PC-3 (cell line): ENCODE results near the gene FAM89B. TPM values are rescaled to one million over a fixed set of nuclear protein-coding genes. Genes with fewer than 3 reads are reported as not detected.

ENCODE experiments used
- ATAC-seq: fragments of 200-7000 bp; cut with Tn5 transposase; 2 replicates; pipeline ENCODE4 v1.9.1; 2020; ENCODE audit warnings: mild to moderate bottlenecking, moderate library complexity
- BruUV-seq: library from RNA; stranded (reverse); fragments of 400-500 nt; replicated peaks from 2 replicates; lab custom pipeline; 2021; lab: Mats Ljungman, UMichigan
- CTCF ChIA-PET: fragments of 300-600 bp; sonication (Branson Sonifier 250); formaldehyde crosslinking; loops from one replicate; lab custom pipeline; 2022; ENCODE audit warnings: antibody characterized with exemption; lab: Charles Lee
- POLR2A ChIA-PET: fragments of 300-600 bp; sonication (Branson Sonifier 250); formaldehyde crosslinking; loops from one replicate; lab custom pipeline; 2022; ENCODE audit warnings: antibody characterized with exemption; ENCODE audit not compliant: unreplicated experiment; lab: Charles Lee
- DNase-seq: peaks from one replicate; pipeline ENCODE4 v3.0.0-alpha.2; 2015
- H2AFZ ChIP-seq: fragments of 300-600 bp; sonication (generic); 2 replicates; pipeline ENCODE4 v1.6.0; 2016; ENCODE audit warnings: antibody characterized with exemption, low read length
- H3F3A ChIP-seq: fragments of 300-600 bp; sonication (generic); one replicate; pipeline ENCODE4 v1.6.0; 2017; ENCODE audit warnings: antibody characterized with exemption, low read length, control low read depth, mild to moderate bottlenecking; ENCODE audit not compliant: unreplicated experiment
- H3K27ac ChIP-seq: fragments of 300-600 bp; sonication (generic); 2 replicates; pipeline ENCODE4 v1.5.1; 2016; ENCODE audit warnings: mild to moderate bottlenecking, low read length
- H3K27me3 ChIP-seq: fragments of 300-600 bp; sonication (generic); 2 replicates; pipeline ENCODE4 v1.6.1; 2016; ENCODE audit warnings: low read length, mixed read lengths
- H3K36me3 ChIP-seq: fragments of 300-600 bp; sonication (generic); 2 replicates; pipeline ENCODE4 v1.6.1; 2016; ENCODE audit warnings: low read depth, mixed run types, low read length, mixed read lengths
- H3K4me1 ChIP-seq: fragments of 300-600 bp; sonication (generic); 2 replicates; pipeline ENCODE4 v1.5.1; 2016; ENCODE audit warnings: low read length; ENCODE audit not compliant: insufficient read depth
- H3K4me2 ChIP-seq: fragments of 300-600 bp; sonication (generic); 2 replicates; pipeline ENCODE4 v1.6.0; 2016; ENCODE audit warnings: low read length
- H3K4me3 ChIP-seq: fragments of 300-600 bp; sonication (generic); 2 replicates; pipeline ENCODE4 v1.5.1; 2016; ENCODE audit warnings: mild to moderate bottlenecking, low read length, mixed read lengths
- H3K79me2 ChIP-seq: fragments of 300-600 bp; sonication (generic); 2 replicates; pipeline ENCODE4 v1.6.1; 2017; ENCODE audit warnings: low read length, mixed read lengths
- H3K9ac ChIP-seq: fragments of 300-600 bp; sonication (generic); 2 replicates; pipeline ENCODE4 v1.6.0; 2016; ENCODE audit warnings: mild to moderate bottlenecking, low read length
- H3K9me2 ChIP-seq: fragments of 300-600 bp; sonication (generic); replicated peaks from 2 replicates; pipeline ENCODE4 v1.6.1; 2016; ENCODE audit warnings: mixed run types, low read length, mixed read lengths
- H3K9me3 ChIP-seq: fragments of 300-600 bp; sonication (generic); 2 replicates; pipeline ENCODE4 v1.6.1; 2016; ENCODE audit warnings: low read length, mixed read lengths
- H4K20me1 ChIP-seq: fragments of 300-600 bp; sonication (generic); 2 replicates; pipeline ENCODE4 v1.6.1; 2016; ENCODE audit warnings: low read length, mixed read lengths
- EZH2 ChIP-seq: fragments of 300-600 bp; sonication (generic); IDR thresholded peaks from one replicate; pipeline ENCODE4 v1.6.1; 2017; ENCODE audit warnings: antibody characterized with exemption, mild to moderate bottlenecking, low read length; ENCODE audit not compliant: unreplicated experiment
- EZH2phosphoT487 ChIP-seq: fragments of 300-600 bp; sonication (generic); IDR thresholded peaks from 2 replicates; pipeline ENCODE4 v1.6.1; 2018; ENCODE audit warnings: mild to moderate bottlenecking, antibody characterized with exemption, low read length, borderline replicate concordance
- intact Hi-C: fragments of 100-400 bp; cut with micrococcal nuclease; formaldehyde crosslinking; loops from 2 replicates; pipeline ENCODE4 v1.9.0; 2023
- total RNA-seq: library from RNA; depleted of rRNA; stranded (reverse); fragments of >200 nt; gene quantifications from 2 replicates; pipeline ENCODE4 v1.2.3, GENCODE V29; 2014
- TF ChIP-seq, protein P1 (sequence below): fragments of 300-600 bp; sonication (generic); conservative IDR thresholded peaks from 2 replicates; pipeline ENCODE4 v1.5.1; 2017; ENCODE audit warnings: antibody characterized with exemption, low read depth, mild to moderate bottlenecking, low read length

The FAM89B gene
- total RNA-seq, 1 experiment from 2014 or later: 76.3 TPM

DNA sequence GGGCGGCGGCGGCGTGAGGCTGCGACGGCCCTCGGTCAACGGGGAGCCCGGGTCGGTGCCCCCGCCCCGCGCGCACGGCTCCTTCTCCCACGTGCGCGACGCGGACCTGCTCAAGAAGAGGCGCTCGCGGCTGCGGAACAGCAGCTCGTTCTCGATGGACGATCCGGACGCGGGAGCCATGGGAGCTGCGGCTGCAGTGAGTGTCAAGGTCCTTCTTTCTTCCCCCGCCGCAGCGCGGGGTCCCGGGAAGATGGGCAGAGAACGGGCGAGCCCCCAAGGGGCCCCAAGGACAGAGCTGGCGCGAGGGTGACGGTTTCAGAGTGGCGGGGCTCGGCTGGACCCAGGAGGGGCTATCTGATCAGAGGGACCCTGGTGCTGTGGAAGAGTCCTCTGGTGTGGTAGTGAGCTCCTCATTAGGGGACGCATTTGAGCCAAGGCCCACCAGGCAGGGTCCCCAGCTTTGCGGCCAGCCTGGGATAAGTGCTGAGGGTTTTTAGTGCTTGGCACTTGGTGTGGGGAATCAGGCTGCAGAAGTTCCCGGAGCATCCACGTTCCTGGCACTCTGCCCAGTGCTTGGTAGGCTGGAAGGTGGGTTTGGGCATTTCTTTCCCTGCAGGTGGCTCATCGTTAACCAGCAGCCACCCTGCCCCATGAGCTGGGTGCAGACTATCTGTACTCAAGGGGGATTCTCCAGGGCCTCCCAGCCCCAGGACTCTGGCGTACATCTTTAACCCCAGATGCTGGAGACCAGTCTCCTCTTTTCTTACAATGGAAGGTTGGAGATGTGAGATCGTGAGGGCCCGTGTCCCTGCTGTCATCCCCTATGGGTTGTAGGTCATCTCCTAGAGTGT lies 13.3 kb downstream of the FAM89B start:
- H3K27me3 ChIP-seq: no peaks in the 10 kb centered on the region
- no peaks in the 10 kb centered on the region for H3K9me2 ChIP-seq
- no peaks in the 10 kb centered on the region for H3F3A ChIP-seq
- H3K4me1 ChIP-seq: no peaks in the 10 kb centered on the region
- DNase-seq: no peak
- peaks cover 8% of the 10 kb centered on the region for H3K36me3 ChIP-seq
- TF ChIP-seq, protein P1, sequence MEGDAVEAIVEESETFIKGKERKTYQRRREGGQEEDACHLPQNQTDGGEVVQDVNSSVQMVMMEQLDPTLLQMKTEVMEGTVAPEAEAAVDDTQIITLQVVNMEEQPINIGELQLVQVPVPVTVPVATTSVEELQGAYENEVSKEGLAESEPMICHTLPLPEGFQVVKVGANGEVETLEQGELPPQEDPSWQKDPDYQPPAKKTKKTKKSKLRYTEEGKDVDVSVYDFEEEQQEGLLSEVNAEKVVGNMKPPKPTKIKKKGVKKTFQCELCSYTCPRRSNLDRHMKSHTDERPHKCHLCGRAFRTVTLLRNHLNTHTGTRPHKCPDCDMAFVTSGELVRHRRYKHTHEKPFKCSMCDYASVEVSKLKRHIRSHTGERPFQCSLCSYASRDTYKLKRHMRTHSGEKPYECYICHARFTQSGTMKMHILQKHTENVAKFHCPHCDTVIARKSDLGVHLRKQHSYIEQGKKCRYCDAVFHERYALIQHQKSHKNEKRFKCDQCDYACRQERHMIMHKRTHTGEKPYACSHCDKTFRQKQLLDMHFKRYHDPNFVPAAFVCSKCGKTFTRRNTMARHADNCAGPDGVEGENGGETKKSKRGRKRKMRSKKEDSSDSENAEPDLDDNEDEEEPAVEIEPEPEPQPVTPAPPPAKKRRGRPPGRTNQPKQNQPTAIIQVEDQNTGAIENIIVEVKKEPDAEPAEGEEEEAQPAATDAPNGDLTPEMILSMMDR: no peak
- no peak for TF ChIP-seq EZH2
- TF ChIP-seq EZH2phosphoT487: no peak
- H3K4me2 ChIP-seq: no peak overlapping the region
- H3K9me3 ChIP-seq: no peaks in the 10 kb centered on the region
- no peak overlapping the region for H3K27ac ChIP-seq
- H3K9ac ChIP-seq: no peak overlapping the region
- no TSS peak for BruUV-seq
- intact Hi-C loops: no loop called here
- no peak for ATAC-seq
- no peaks in the 10 kb centered on the region for H3K79me2 ChIP-seq
- CTCF ChIA-PET: no interaction called here
- H4K20me1 ChIP-seq: no peaks in the 10 kb centered on the region
- H2AFZ ChIP-seq: no peak overlapping the region
- no peak overlapping the region for H3K4me3 ChIP-seq
- POLR2A ChIA-PET: no interaction called here

DNA sequence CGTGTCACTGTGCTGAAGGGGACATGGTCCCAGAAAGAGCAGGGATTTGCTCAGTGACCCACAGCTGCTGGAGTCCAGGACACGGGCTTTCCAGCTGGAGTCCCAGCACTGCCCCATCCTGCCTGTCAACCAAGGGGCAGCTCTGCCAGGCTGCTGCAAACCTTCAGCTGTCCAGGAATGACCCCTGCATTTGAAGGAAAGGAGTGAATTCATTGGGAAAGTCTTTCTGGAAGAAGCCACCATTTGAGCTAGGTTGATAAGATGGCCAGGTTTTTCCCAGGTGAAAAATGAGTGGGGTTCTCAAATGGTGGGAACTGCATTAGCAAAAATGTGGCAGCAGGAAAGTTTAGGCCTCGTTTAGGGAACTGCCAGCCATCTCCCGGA lies 13.9 kb downstream of the FAM89B start:
- Histone ChIP-seq H3K9ac (no peak overlapping the region), H3K27ac (no peak overlapping the region), H3K27me3 (no peaks in the 10 kb centered on the region), H3K4me1 (no peaks in the 10 kb centered on the region), H3K79me2 (no peaks in the 10 kb centered on the region), H3K36me3 (peaks cover 8% of the 10 kb centered on the region), H3F3A (no peaks in the 10 kb centered on the region), H3K4me2 (no peak overlapping the region), H3K4me3 (no peak overlapping the region), H4K20me1 (no peaks in the 10 kb centered on the region), H2AFZ (no peak overlapping the region), H3K9me2 (no peaks in the 10 kb centered on the region), H3K9me3 (no peaks in the 10 kb centered on the region)
- CTCF ChIA-PET: no interaction called here
- DNase-seq (no peak), ATAC-seq (no peak)
- POLR2A ChIA-PET: no interaction called here
- intact Hi-C loops: no loop called here
- BruUV-seq: no TSS peak
- TF ChIP-seq, protein P1: no peak
- no peak for TF ChIP-seq EZH2phosphoT487
- no peak for TF ChIP-seq EZH2

DNA sequence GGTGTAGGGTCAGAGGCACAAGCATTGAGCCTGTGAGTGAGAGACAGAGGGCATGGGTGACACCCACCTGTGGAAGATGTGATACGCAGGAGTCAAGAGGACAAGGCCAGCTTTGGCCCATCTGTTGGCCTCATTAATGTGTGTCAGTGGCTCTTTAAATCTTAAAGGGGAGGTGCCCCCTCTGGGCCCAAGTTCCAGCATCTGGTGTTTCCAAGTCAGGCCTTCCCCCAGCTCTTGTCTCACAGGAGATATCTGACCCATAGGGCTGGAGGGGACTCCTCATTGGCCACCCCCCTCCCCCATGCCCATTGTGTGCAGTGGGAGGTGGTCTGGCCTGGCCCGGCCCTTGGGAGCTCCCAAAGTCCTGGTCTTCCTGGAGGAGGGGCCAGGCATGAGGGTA lies 14.3 kb downstream of the FAM89B start:
- Histone ChIP-seq H3K9me3 (no peaks in the 10 kb centered on the region), H3K9ac (no peak overlapping the region), H2AFZ (no peak overlapping the region), H4K20me1 (no peaks in the 10 kb centered on the region), H3K27me3 (no peaks in the 10 kb centered on the region), H3F3A (no peaks in the 10 kb centered on the region), H3K79me2 (no peaks in the 10 kb centered on the region), H3K36me3 (peaks cover 7% of the 10 kb centered on the region), H3K4me3 (no peak overlapping the region), H3K4me1 (no peaks in the 10 kb centered on the region), H3K27ac (no peak overlapping the region), H3K9me2 (no peaks in the 10 kb centered on the region), H3K4me2 (no peak overlapping the region)
- POLR2A ChIA-PET: no interaction called here
- CTCF ChIA-PET: no interaction called here
- no peak for TF ChIP-seq EZH2phosphoT487
- TF ChIP-seq, protein P1: no peak
- no peak for TF ChIP-seq EZH2
- intact Hi-C loops: no loop called here
- no peak for DNase-seq
- BruUV-seq: no TSS peak
- ATAC-seq: no peak
